GM12891 (cell line): Measurements from ENCODE around the gene VWF.

Experiments
- PAX5 ChIP-seq: IDR thresholded peaks from 2 replicates; pipeline ENCODE4 v1.6.1; 2011; ENCODE audit warnings: low read length, moderate library complexity, mild to moderate bottlenecking; ENCODE audit not compliant: insufficient read depth, severe bottlenecking
- POLR2A ChIP-seq: IDR thresholded peaks from 2 replicates; pipeline ENCODE4 v1.6.1; 2011; ENCODE audit warnings: low read depth, low read length, control low read depth
- POLR2AphosphoS5 ChIP-seq: IDR thresholded peaks from 2 replicates; pipeline ENCODE4 v1.6.1; 2011; ENCODE audit warnings: low read depth, low read length, control low read depth
- POU2F2 ChIP-seq: IDR thresholded peaks from 2 replicates; pipeline ENCODE4 v1.6.1; 2011; ENCODE audit warnings: low read depth, mild to moderate bottlenecking, control low read depth, low read length, moderate library complexity
- SPI1 ChIP-seq: IDR thresholded peaks from 2 replicates; pipeline ENCODE4 v1.6.1; 2011; ENCODE audit warnings: low read depth, low read length, control low read depth
- TAF1 ChIP-seq: IDR thresholded peaks from 2 replicates; pipeline ENCODE4 v1.6.1; 2011; ENCODE audit warnings: low read depth, low read length, control low read depth

DNA sequence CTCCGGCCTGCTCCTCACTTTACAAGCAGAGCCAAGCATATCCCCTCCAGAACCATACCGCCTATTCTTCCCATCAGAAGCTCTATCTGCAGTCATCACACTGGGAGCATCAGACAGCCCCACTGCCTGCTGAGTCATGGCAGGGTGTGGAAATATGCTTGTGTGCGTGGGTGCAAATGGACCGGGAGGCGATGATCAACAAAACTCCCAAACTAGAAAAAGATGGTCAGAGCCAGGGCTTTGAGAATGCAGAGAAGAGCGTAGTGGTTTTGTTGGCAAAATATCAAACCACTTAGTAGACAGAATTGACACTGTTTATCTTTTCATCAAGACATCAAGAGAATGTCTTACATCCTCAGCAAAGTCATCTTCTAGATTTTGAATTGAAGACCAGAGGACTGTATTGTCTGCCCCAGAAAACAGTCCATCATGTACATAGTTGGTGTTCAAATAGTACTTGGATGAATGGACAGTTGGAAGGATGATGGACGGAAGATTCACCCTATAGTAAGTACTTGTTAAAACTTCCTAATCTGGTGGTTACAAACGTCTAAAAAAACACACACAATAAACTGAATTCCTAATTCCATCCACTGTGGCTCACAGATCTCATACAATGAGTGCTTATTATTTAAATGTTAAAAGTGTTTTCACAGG is 54.9 kb downstream of the VWF start:
- TF ChIP-seq POLR2A (no peak), POLR2AphosphoS5 (no peak), TAF1 (no peak), PAX5 (no peak), SPI1 (no peak), POU2F2 (no peak)
